Prostate gland (tissue), 2 donors: Measurements from ENCODE around the gene LPCAT1.

Experiments
- CTCF ChIP-seq, 4 experiments: fragments of 200-600 bp in 2 of 4; fragments of 450-650 bp in 2 of 4; sonication (generic) in 2 of 4; IDR thresholded peaks; 1 replicate in 3 of 4; 2 replicates in 1 of 4; pipeline ENCODE4 v1.5.1; 2016 to 2019; ENCODE audit warnings: antibody characterized with exemption in 4 of 4, mild to moderate bottlenecking in 2 of 4, moderate library complexity in 2 of 4
- POLR2A ChIP-seq: fragments of 450-650 bp; IDR thresholded peaks from one replicate; pipeline ENCODE4 v1.6.1; 2016; ENCODE audit warnings: antibody characterized with exemption, mild to moderate bottlenecking
- POLR2AphosphoS5 ChIP-seq: sonication (generic); formaldehyde crosslinking; IDR thresholded peaks from one replicate; pipeline ENCODE4 v1.6.1; 2017; ENCODE audit warnings: antibody characterized with exemption

GRCh38 chr5:1527533-1528205 lies 3.9 kb upstream of the LPCAT1 start:
- no peak for TF ChIP-seq CTCF (IDR thresholded peaks at IDR 0.05)
- no peak for TF ChIP-seq POLR2A
- TF ChIP-seq POLR2AphosphoS5: no peak
